Muscle layer of colon (tissue), 2 donors: ENCODE measurements around the gene SV2B.

Source experiments
- H3K27ac ChIP-seq: one replicate; pipeline ENCODE4 v1.7.0; 2013; ENCODE audit warnings: low read depth, mild to moderate bottlenecking, low read length, moderate library complexity
- H3K27me3 ChIP-seq, 2 donors: one replicate each; pipeline ENCODE4 v1.7.0; 2013; ENCODE audit warnings: low read length in 2 of 2, mild to moderate bottlenecking in 2 of 2; ENCODE audit not compliant: insufficient read depth in 2 of 2, control insufficient read depth in 1 of 2
- H3K36me3 ChIP-seq: one replicate; pipeline ENCODE4 v1.7.0; 2013; ENCODE audit warnings: mild to moderate bottlenecking, low read length; ENCODE audit not compliant: insufficient read depth
- H3K4me1 ChIP-seq: one replicate; pipeline ENCODE4 v1.7.0; 2013; ENCODE audit warnings: mild to moderate bottlenecking, low read length; ENCODE audit not compliant: insufficient read depth
- H3K4me3 ChIP-seq, 2 donors: one replicate each; pipeline ENCODE4 v1.7.0; 2013; ENCODE audit warnings: low read length in 2 of 2, low read depth in 1 of 2, mild to moderate bottlenecking in 1 of 2, moderate library complexity in 1 of 2
- H3K9ac ChIP-seq: one replicate; pipeline ENCODE4 v1.7.0; 2013; ENCODE audit warnings: low read length
- H3K9me3 ChIP-seq: one replicate; pipeline ENCODE4 v1.7.0; 2013; ENCODE audit warnings: mild to moderate bottlenecking, low read length
- donor health status: abdominal sarcoma.
- donor health status: Adenocarcinoma of cecum.

The SV2B gene

GRCh38 chr15:91304786-91305185 is 204.7 kb downstream of the SV2B start:
- H3K36me3 ChIP-seq = no peaks in the 10 kb centered on the region
- peaks cover 6% of the 10 kb centered on the region for H3K4me1 ChIP-seq
- no peaks in the 10 kb centered on the region for H3K9me3 ChIP-seq
- peaks cover 16 to 17% of the 10 kb centered on the region in 2 donors for H3K27me3 ChIP-seq
- H3K9ac ChIP-seq = no peak overlapping the region
- no peak overlapping the region for H3K27ac ChIP-seq
- H3K4me3 ChIP-seq = no peak overlapping the region

GRCh38 chr15:91306144-91306543 is 206.1 kb downstream of the SV2B start:
- Histone ChIP-seq H3K4me1 (peaks cover 6% of the 10 kb centered on the region), H3K27ac (no peak overlapping the region), H3K4me3 (no peak overlapping the region), H3K9ac (no peak overlapping the region), H3K9me3 (no peaks in the 10 kb centered on the region), H3K36me3 (no peaks in the 10 kb centered on the region), H3K27me3 (peaks cover 16 to 17% of the 10 kb centered on the region in 2 donors)

GRCh38 chr15:91307601-91308000 is 207.5 kb downstream of the SV2B start:
- Histone ChIP-seq H3K4me3 (no peak overlapping the region), H3K36me3 (no peaks in the 10 kb centered on the region), H3K27me3 (peaks cover 16 to 17% of the 10 kb centered on the region in 2 donors), H3K4me1 (peaks cover 5% of the 10 kb centered on the region), H3K9me3 (no peaks in the 10 kb centered on the region), H3K27ac (no peak overlapping the region), H3K9ac (no peak overlapping the region)

- Histone ChIP-seq H3K4me1 (no peaks in the 10 kb centered on the region), H3K36me3 (no peaks in the 10 kb centered on the region), H3K4me3 (no peak overlapping the region), H3K9ac (no peak overlapping the region), H3K27ac (no peak overlapping the region), H3K27me3 (peaks cover 13 to 14% of the 10 kb centered on the region in 2 donors), H3K9me3 (no peaks in the 10 kb centered on the region)
Measured at GRCh38 chr15:91308199-91308598, 208.1 kb downstream of the SV2B start.

GRCh38 chr15:91308855-91309254 is 208.8 kb downstream of the SV2B start:
- H3K4me3 ChIP-seq = no peak overlapping the region
- no peaks in the 10 kb centered on the region for H3K36me3 ChIP-seq
- H3K9ac ChIP-seq = no peak overlapping the region
- no peaks in the 10 kb centered on the region for H3K4me1 ChIP-seq
- H3K9me3 ChIP-seq = no peaks in the 10 kb centered on the region
- no peak overlapping the region for H3K27ac ChIP-seq
- H3K27me3 ChIP-seq = peaks cover 6 to 7% of the 10 kb centered on the region in 2 donors

- Histone ChIP-seq H3K4me3 (no peak overlapping the region), H3K9me3 (no peaks in the 10 kb centered on the region), H3K27me3 (no peaks in the 10 kb centered on the region), H3K36me3 (no peaks in the 10 kb centered on the region), H3K4me1 (no peaks in the 10 kb centered on the region), H3K27ac (no peak overlapping the region), H3K9ac (no peak overlapping the region)
Measured at GRCh38 chr15:91311986-91312385, 211.9 kb downstream of the SV2B start.

GRCh38 chr15:91316126-91316525 is 216.1 kb downstream of the SV2B start:
- no peak overlapping the region for H3K9ac ChIP-seq
- no peaks in the 10 kb centered on the region for H3K27me3 ChIP-seq
- H3K27ac ChIP-seq = no peak overlapping the region
- no peaks in the 10 kb centered on the region for H3K4me1 ChIP-seq
- H3K9me3 ChIP-seq = no peaks in the 10 kb centered on the region
- no peak overlapping the region for H3K4me3 ChIP-seq
- no peaks in the 10 kb centered on the region for H3K36me3 ChIP-seq

- H3K9ac ChIP-seq = no peak overlapping the region
- H3K9me3 ChIP-seq = no peaks in the 10 kb centered on the region
- no peaks in the 10 kb centered on the region for H3K36me3 ChIP-seq
- H3K4me1 ChIP-seq = no peaks in the 10 kb centered on the region
- no peaks in the 10 kb centered on the region for H3K27me3 ChIP-seq
- no peak overlapping the region for H3K27ac ChIP-seq
- H3K4me3 ChIP-seq = no peak overlapping the region
Measured at GRCh38 chr15:91318516-91318915, 218.5 kb downstream of the SV2B start.

GRCh38 chr15:91318931-91319330 is 218.9 kb downstream of the SV2B start:
- H3K4me3 ChIP-seq = no peak overlapping the region
- no peak overlapping the region for H3K9ac ChIP-seq
- H3K9me3 ChIP-seq = no peaks in the 10 kb centered on the region
- no peaks in the 10 kb centered on the region for H3K36me3 ChIP-seq
- H3K27ac ChIP-seq = no peak overlapping the region
- H3K27me3 ChIP-seq = no peaks in the 10 kb centered on the region
- no peaks in the 10 kb centered on the region for H3K4me1 ChIP-seq

GRCh38 chr15:91319371-91320059 is 219.5 kb downstream of the SV2B start:
- Histone ChIP-seq H3K9me3 (no peaks in the 10 kb centered on the region), H3K9ac (no peak overlapping the region), H3K27ac (no peak overlapping the region), H3K4me1 (no peaks in the 10 kb centered on the region), H3K36me3 (no peaks in the 10 kb centered on the region), H3K4me3 (no peak overlapping the region), H3K27me3 (no peaks in the 10 kb centered on the region)

GRCh38 chr15:91320101-91320500 is 220.0 kb downstream of the SV2B start:
- Histone ChIP-seq H3K4me3 (no peak overlapping the region), H3K9ac (no peak overlapping the region), H3K27me3 (no peaks in the 10 kb centered on the region), H3K4me1 (no peaks in the 10 kb centered on the region), H3K9me3 (no peaks in the 10 kb centered on the region), H3K27ac (no peak overlapping the region), H3K36me3 (no peaks in the 10 kb centered on the region)

GRCh38 chr15:91329914-91330313 is 229.9 kb downstream of the SV2B start:
- no peaks in the 10 kb centered on the region for H3K9me3 ChIP-seq
- H3K27me3 ChIP-seq = no peaks in the 10 kb centered on the region
- H3K4me3 ChIP-seq = no peak overlapping the region

More at GRCh38 chr15:91329914-91330313, 229.9 kb downstream of the SV2B start:
- Histone ChIP-seq H3K27ac (no peak overlapping the region), H3K36me3 (no peaks in the 10 kb centered on the region), H3K4me1 (no peaks in the 10 kb centered on the region), H3K9ac (no peak overlapping the region)
